Measurements from ENCODE around the gene PNMA6F. TPM values are rescaled to one million over a fixed set of nuclear protein-coding genes. Genes with fewer than 3 reads are reported as not detected.
"Not testable (repeated sequence)": the region's sequence is repeated elsewhere in the genome, so short reads cannot be mapped to it uniquely, and the experiment has no call there.

Gene PNMA6F
- total and polyA plus RNA-seq, 2 donors (not counting 1 experiment from before 2014, with no cell fraction given): not detected

- not testable (repeated sequence) for H3K27ac ChIP-seq (ENCODE audit: insufficient read depth, low read length); H3K4me2 ChIP-seq (ENCODE audit: extremely low read depth, insufficient read depth, low read length); H3K27me3 ChIP-seq (ENCODE audit: control insufficient read depth, insufficient read depth, low read length); H3K4me1 ChIP-seq (ENCODE audit: control insufficient read depth, extremely low read depth, insufficient read depth, low read length); H4K20me1 ChIP-seq (ENCODE audit: control insufficient read depth, extremely low read depth, insufficient read depth, low read length); DNase-seq (ENCODE audit: low read depth in 2 of 2); H3K4me3 ChIP-seq (replicated peaks in 1 of 4; ENCODE audit: control extremely low read depth in 1 of 4, insufficient read depth in 1 of 4, low read depth in 3 of 4, low read length in 4 of 4); H3K36me3 ChIP-seq (ENCODE audit: control insufficient read depth, insufficient read depth, low read length); H3K79me2 ChIP-seq (ENCODE audit: control insufficient read depth, insufficient read depth, low read length); H3K9ac ChIP-seq (ENCODE audit: insufficient read depth, low read length); H2AFZ ChIP-seq (ENCODE audit: low read length); H3K9me3 ChIP-seq (ENCODE audit: control insufficient read depth, insufficient read depth, low read depth, low read length)
Observed at GRCh38 chrX:153279304-153279703, 42.3 kb downstream of the PNMA6F start.

GRCh38 chrX:153276049-153276448 is 45.5 kb downstream of the PNMA6F start:
- H2AFZ ChIP-seq (ENCODE audit: low read length); H3K36me3 ChIP-seq (ENCODE audit: control insufficient read depth, insufficient read depth, low read length); H3K79me2 ChIP-seq (ENCODE audit: control insufficient read depth, insufficient read depth, low read length); H3K27me3 ChIP-seq (ENCODE audit: control insufficient read depth, insufficient read depth, low read length); H3K4me1 ChIP-seq (ENCODE audit: control insufficient read depth, extremely low read depth, insufficient read depth, low read length); H4K20me1 ChIP-seq (ENCODE audit: control insufficient read depth, extremely low read depth, insufficient read depth, low read length); H3K4me3 ChIP-seq (replicated peaks in 1 of 4; ENCODE audit: control extremely low read depth in 1 of 4, insufficient read depth in 1 of 4, low read depth in 3 of 4, low read length in 4 of 4); DNase-seq (ENCODE audit: low read depth in 2 of 2); H3K9me3 ChIP-seq (ENCODE audit: control insufficient read depth, insufficient read depth, low read depth, low read length); H3K27ac ChIP-seq (ENCODE audit: insufficient read depth, low read length); H3K9ac ChIP-seq (ENCODE audit: insufficient read depth, low read length); H3K4me2 ChIP-seq (ENCODE audit: extremely low read depth, insufficient read depth, low read length): not testable (repeated sequence)

- not testable (repeated sequence) for H3K4me1 ChIP-seq (ENCODE audit: control insufficient read depth, extremely low read depth, insufficient read depth, low read length); H3K4me3 ChIP-seq (replicated peaks in 1 of 4; ENCODE audit: control extremely low read depth in 1 of 4, insufficient read depth in 1 of 4, low read depth in 3 of 4, low read length in 4 of 4); H3K4me2 ChIP-seq (ENCODE audit: extremely low read depth, insufficient read depth, low read length); H3K27me3 ChIP-seq (ENCODE audit: control insufficient read depth, insufficient read depth, low read length); H3K9me3 ChIP-seq (ENCODE audit: control insufficient read depth, insufficient read depth, low read depth, low read length); H3K36me3 ChIP-seq (ENCODE audit: control insufficient read depth, insufficient read depth, low read length); H4K20me1 ChIP-seq (ENCODE audit: control insufficient read depth, extremely low read depth, insufficient read depth, low read length); DNase-seq (ENCODE audit: low read depth in 2 of 2); H3K27ac ChIP-seq (ENCODE audit: insufficient read depth, low read length); H3K79me2 ChIP-seq (ENCODE audit: control insufficient read depth, insufficient read depth, low read length); H3K9ac ChIP-seq (ENCODE audit: insufficient read depth, low read length); H2AFZ ChIP-seq (ENCODE audit: low read length)
Observed at GRCh38 chrX:153275418-153275817, 46.1 kb downstream of the PNMA6F start.

- H4K20me1 ChIP-seq (ENCODE audit: control insufficient read depth, extremely low read depth, insufficient read depth, low read length); DNase-seq (ENCODE audit: low read depth in 2 of 2); H3K4me1 ChIP-seq (ENCODE audit: control insufficient read depth, extremely low read depth, insufficient read depth, low read length); H3K27me3 ChIP-seq (ENCODE audit: control insufficient read depth, insufficient read depth, low read length); H3K4me3 ChIP-seq (replicated peaks in 1 of 4; ENCODE audit: control extremely low read depth in 1 of 4, insufficient read depth in 1 of 4, low read depth in 3 of 4, low read length in 4 of 4); H3K79me2 ChIP-seq (ENCODE audit: control insufficient read depth, insufficient read depth, low read length); H3K9me3 ChIP-seq (ENCODE audit: control insufficient read depth, insufficient read depth, low read depth, low read length); H3K27ac ChIP-seq (ENCODE audit: insufficient read depth, low read length); H3K9ac ChIP-seq (ENCODE audit: insufficient read depth, low read length); H2AFZ ChIP-seq (ENCODE audit: low read length); H3K4me2 ChIP-seq (ENCODE audit: extremely low read depth, insufficient read depth, low read length); H3K36me3 ChIP-seq (ENCODE audit: control insufficient read depth, insufficient read depth, low read length): not testable (repeated sequence)
Observed at GRCh38 chrX:153272584-153272983, 49.0 kb downstream of the PNMA6F start.

GRCh38 chrX:153272070-153272469 is 49.5 kb downstream of the PNMA6F start:
- not testable (repeated sequence) for H3K36me3 ChIP-seq (ENCODE audit: control insufficient read depth, insufficient read depth, low read length); H3K4me1 ChIP-seq (ENCODE audit: control insufficient read depth, extremely low read depth, insufficient read depth, low read length); H4K20me1 ChIP-seq (ENCODE audit: control insufficient read depth, extremely low read depth, insufficient read depth, low read length); H3K4me2 ChIP-seq (ENCODE audit: extremely low read depth, insufficient read depth, low read length); H3K27me3 ChIP-seq (ENCODE audit: control insufficient read depth, insufficient read depth, low read length); H3K4me3 ChIP-seq (replicated peaks in 1 of 4; ENCODE audit: control extremely low read depth in 1 of 4, insufficient read depth in 1 of 4, low read depth in 3 of 4, low read length in 4 of 4); H3K9me3 ChIP-seq (ENCODE audit: control insufficient read depth, insufficient read depth, low read depth, low read length); DNase-seq (ENCODE audit: low read depth in 2 of 2); H3K79me2 ChIP-seq (ENCODE audit: control insufficient read depth, insufficient read depth, low read length); H3K27ac ChIP-seq (ENCODE audit: insufficient read depth, low read length); H2AFZ ChIP-seq (ENCODE audit: low read length); H3K9ac ChIP-seq (ENCODE audit: insufficient read depth, low read length)

Other genes with a start within 250 kb of the PNMA6F start
- 3.1 and 3.3 TPM in 2 replicates for gene PNMA6A, start 249.3 kb downstream of the PNMA6F start, total RNA-seq
- 0.56 and 0.85 TPM in 2 replicates for gene PNMA6A, start 249.3 kb downstream of the PNMA6F start, polyA plus RNA-seq
- not detected in 2 replicates for gene MAGEA1, start 142.5 kb downstream of the PNMA6F start, total RNA-seq
- gene MAGEA1, start 142.5 kb downstream of the PNMA6F start, polyA plus RNA-seq: not detected in 2 replicates
- 6.2 and 6.3 TPM in 2 replicates for gene ZNF275, start 12.4 kb upstream of the PNMA6F start, total RNA-seq
- 11.7 and 12.2 TPM in 2 replicates for gene ZNF275, start 12.4 kb upstream of the PNMA6F start, polyA plus RNA-seq
- not detected in 2 replicates for gene PNMA6E, start 79.6 kb upstream of the PNMA6F start, total RNA-seq
- not detected in 2 replicates for gene PNMA6E, start 79.6 kb upstream of the PNMA6F start, polyA plus RNA-seq
- gene ZFP92, start 89.7 kb upstream of the PNMA6F start, total RNA-seq: 0.17 and 0.26 TPM in 2 replicates
- 0.06 and 0.09 TPM in 2 replicates for gene ZFP92, start 89.7 kb upstream of the PNMA6F start, polyA plus RNA-seq
- gene TREX2, start 124.3 kb upstream of the PNMA6F start, total RNA-seq: 1.8 and 3.1 TPM in 2 replicates
- gene TREX2, start 124.3 kb upstream of the PNMA6F start, polyA plus RNA-seq: 0.08 TPM in 1 of 2 replicates, not detected in the other
- 7.3 and 10.5 TPM in 2 replicates for gene HAUS7, start 148.8 kb upstream of the PNMA6F start, total RNA-seq
- gene HAUS7, start 148.8 kb upstream of the PNMA6F start, polyA plus RNA-seq: 10.4 and 17.1 TPM in 2 replicates
- gene BGN, start 173.2 kb upstream of the PNMA6F start, total RNA-seq: 10.1 and 18.7 TPM in 2 replicates
- gene BGN, start 173.2 kb upstream of the PNMA6F start, polyA plus RNA-seq: 21.4 and 61.7 TPM in 2 replicates
- not detected in 2 replicates for gene ATP2B3, start 195.9 kb upstream of the PNMA6F start, total RNA-seq
- gene ATP2B3, start 195.9 kb upstream of the PNMA6F start, polyA plus RNA-seq: not detected in 2 replicates